ENCODE measurements around the gene KCTD1. TPM values are rescaled to one million over a fixed set of nuclear protein-coding genes. Genes with fewer than 3 reads are reported as not detected.

Gene KCTD1
- total and polyA plus RNA-seq, 2 of the 8 experiments (the other 6 are each of a cell fraction or from before 2014, with no cell fraction given), result 7.7 to 14.0 TPM

DNA sequence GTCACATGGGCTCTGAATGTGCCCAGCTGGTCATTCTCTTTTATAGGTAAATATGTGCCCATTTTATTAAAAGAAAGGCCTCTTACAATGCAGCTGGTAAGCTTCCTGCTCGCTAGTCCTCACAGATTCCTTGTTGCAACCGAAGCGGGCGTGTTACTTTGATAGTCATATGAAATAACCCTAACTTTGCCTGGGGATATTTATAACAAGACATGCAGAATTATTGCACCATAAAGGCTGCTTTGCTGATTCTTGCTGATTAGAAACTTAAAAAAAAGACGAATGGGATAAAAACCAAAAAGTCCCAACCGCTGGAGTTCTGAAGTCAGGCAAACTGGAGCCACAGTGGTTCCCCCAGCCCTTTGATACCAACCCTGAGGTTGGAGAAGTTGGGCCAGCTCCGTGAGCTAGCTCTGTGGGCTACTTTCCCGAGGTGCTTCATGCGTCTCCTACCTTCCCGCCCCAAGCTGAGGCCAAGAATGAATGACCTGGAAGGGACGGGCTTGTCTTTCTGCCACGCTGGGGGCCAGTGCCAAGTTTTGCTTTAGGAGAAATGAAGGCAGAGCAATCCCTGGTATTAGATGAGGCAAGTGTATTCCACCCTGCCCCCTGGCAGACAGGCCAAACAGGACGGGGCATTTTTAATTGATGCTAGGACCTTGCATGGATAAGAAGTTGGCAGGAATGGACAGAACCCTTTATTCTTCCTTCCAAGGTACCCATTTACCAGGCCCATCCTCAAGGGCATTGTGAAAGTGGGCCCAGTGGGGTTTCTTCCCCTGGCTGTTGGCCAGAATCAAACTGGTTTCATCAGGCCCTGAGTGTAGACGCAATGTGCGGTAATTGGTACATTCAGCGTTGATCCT, 140.4 kb downstream of the KCTD1 start:
- no peak overlapping the region for H4K5ac ChIP-seq (ENCODE audit: insufficient read length, low read depth, low read length)
- ChIA-PET POLR2A (ENCODE audit: partially characterized antibody) (no interaction called here), CTCF (ENCODE audit: partially characterized antibody) (interaction anchor here (0.5 to 3.7 kb wide), 6 partner anchors 8 to 161 kb away, joined by 3 to 26 read pairs (median 3); no protein-coding TSS in a partner anchor)
- H2AK5ac ChIP-seq (ENCODE audit: low read depth, low read length), result no peak overlapping the region
- H3K23me2 ChIP-seq (ENCODE audit: low read depth, low read length), result no peaks in the 10 kb centered on the region
- no peak overlapping the region for H3K4me2 ChIP-seq (ENCODE audit: insufficient read depth in 1 of 2, low read depth in 2 of 2, low read length in 2 of 2)
- TF ChIP-seq CEBPB (IDR thresholded peaks at IDR 0.05; ENCODE audit: low read depth, low read length) (no peak), SIX5 (IDR thresholded peaks at IDR 0.05; ENCODE audit: low read depth, low read length) (no peak), RAD21 (IDR thresholded peaks at IDR 0.05 in 1 of 2, conservative IDR thresholded peaks at IDR 0.05 in 1 of 2; ENCODE audit: low read depth in 2 of 2, low read length in 2 of 2) (no peak), PHF8 (conservative IDR thresholded peaks at IDR 0.05; ENCODE audit: low read depth, low read length) (no peak), YY1 (IDR thresholded peaks at IDR 0.05; ENCODE audit: low read depth, low read length) (no peak)
- H4K8ac ChIP-seq (ENCODE audit: extremely low read depth, insufficient read depth, low read length), result no peak overlapping the region
- DNase-seq (ENCODE audit: low read depth in 1 of 2, low spot score in 2 of 2), result no peak
- 88% methylated on average over 16 of the region's 16 CpGs; no CpG with 5 or more reads in 1 of the 2 experiments for WGBS, 2 experiments (ENCODE audit: extremely low coverage in 1 of 2, insufficient coverage in 1 of 2, insufficient read length in 1 of 2, insufficient replicate concordance in 2 of 2, low coverage in 1 of 2, low lambda C conversion rate in 2 of 2, missing lambda C conversion rate in 1 of 2)
- FAIRE-seq, result no peak
- no peak overlapping the region for H3K56ac ChIP-seq (replicated peaks; ENCODE audit: insufficient read length, low read depth, low read length)
- no peak overlapping the region for H3K14ac ChIP-seq (ENCODE audit: insufficient read length)
- no peak overlapping the region for H2BK15ac ChIP-seq (ENCODE audit: low read length)
- H3K79me2 ChIP-seq (ENCODE audit: control insufficient read depth in 1 of 2, insufficient read depth in 2 of 2, low read length in 2 of 2), result no peaks in the 10 kb centered on the region
- no peaks in the 10 kb centered on the region for H3K9me3 ChIP-seq (ENCODE audit: insufficient read depth in 2 of 2, low read depth in 1 of 2, low read length in 1 of 2)
- H2BK5ac ChIP-seq (ENCODE audit: low read depth, low read length), result peak overlapping the region; percentile 44; the same call in 1 of the 2 replicates
- no peak overlapping the region for H3K23ac ChIP-seq (ENCODE audit: insufficient read length)
- no peak overlapping the region for H3K18ac ChIP-seq (ENCODE audit: extremely low read depth, low read length)
- peaks cover 0 to 4% (median 2%) of the 10 kb centered on the region in 4 experiments; a peak in 2 of 7 replicates for H3K4me1 ChIP-seq (replicated peaks in 1 of 4; ENCODE audit: control insufficient read depth in 3 of 4, insufficient read depth in 4 of 4, low read length in 3 of 4)
- H3K9ac ChIP-seq (replicated peaks in 1 of 4; ENCODE audit: extremely low read depth in 1 of 4, low read depth in 3 of 4, low read length in 3 of 4), result no peak overlapping the region
- H3K27me3 ChIP-seq (replicated peaks in 1 of 4; ENCODE audit: control insufficient read depth in 3 of 4, extremely low read depth in 1 of 4, insufficient read depth in 3 of 4, low read length in 3 of 4), result no peaks in the 10 kb centered on the region
- no peaks in the 10 kb centered on the region for H3K79me1 ChIP-seq (ENCODE audit: low read depth, low read length)
- no peaks in the 10 kb centered on the region for H4K20me1 ChIP-seq (replicated peaks in 1 of 2; ENCODE audit: control insufficient read depth in 1 of 2, insufficient read depth in 2 of 2, low read length in 2 of 2)
- no peak overlapping the region for H2BK12ac ChIP-seq (ENCODE audit: low read depth, low read length)
- no peak overlapping the region for H3K4me3 ChIP-seq (ENCODE audit: extremely low read depth in 1 of 4, insufficient read depth in 2 of 4, low read depth in 3 of 4, low read length in 4 of 4)
- 0 out of 2 replicates have a peak overlapping the region, but pooled peaks have one; percentile 22 for H2BK20ac ChIP-seq (ENCODE audit: low read length)
- no peak overlapping the region for H3K27ac ChIP-seq (ENCODE audit: low read depth, low read length)
- H4K91ac ChIP-seq (replicated peaks; ENCODE audit: insufficient read length, low read length), result no peak overlapping the region
- H2AFZ ChIP-seq (ENCODE audit: low read length), result no peak overlapping the region
- H2BK120ac ChIP-seq (replicated peaks; ENCODE audit: low read depth, low read length), result no peak overlapping the region
- no peaks in the 10 kb centered on the region for H3K36me3 ChIP-seq (ENCODE audit: control insufficient read depth in 2 of 4, insufficient read depth in 4 of 4, low read length in 3 of 4)
- no peak overlapping the region for H3K4ac ChIP-seq (replicated peaks; ENCODE audit: insufficient read length, low read depth, low read length)

All from H1 (cell line).